ENCODE data around the gene WASL.

The WASL gene

DNA sequence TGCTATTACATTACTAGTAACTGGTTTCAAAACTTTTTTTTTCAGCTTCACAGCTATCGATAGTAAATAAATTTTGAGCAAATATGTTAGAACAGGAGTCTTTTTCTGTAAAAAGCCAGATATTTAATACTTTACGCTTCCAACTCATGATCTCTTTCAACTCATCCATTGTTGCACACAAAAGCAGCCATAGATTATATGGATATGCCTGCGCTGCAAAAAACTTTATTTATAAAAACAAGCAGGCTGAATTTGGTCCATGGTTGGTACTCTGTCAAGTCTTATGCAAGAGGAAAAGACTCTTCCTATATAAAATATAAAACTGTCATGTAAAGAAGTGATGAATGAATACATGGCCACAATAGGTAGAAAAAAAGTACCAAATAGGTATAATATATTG lies 31.1 kb downstream of the WASL start:
- H4K20me1 ChIP-seq (ENCODE audit: insufficient read depth, low read length), result no peaks in the 10 kb centered on the region
- no peaks in the 10 kb centered on the region for H3K9me2 ChIP-seq (ENCODE audit: low read depth, low read length)

GRCh38 chr7:123716877-123717276 lies 31.9 kb downstream of the WASL start:
- no peak for TF ChIP-seq EZH2 (IDR thresholded peaks at IDR 0.05; ENCODE audit: borderline replicate concordance, low read length)
- TF ChIP-seq, protein P1, sequence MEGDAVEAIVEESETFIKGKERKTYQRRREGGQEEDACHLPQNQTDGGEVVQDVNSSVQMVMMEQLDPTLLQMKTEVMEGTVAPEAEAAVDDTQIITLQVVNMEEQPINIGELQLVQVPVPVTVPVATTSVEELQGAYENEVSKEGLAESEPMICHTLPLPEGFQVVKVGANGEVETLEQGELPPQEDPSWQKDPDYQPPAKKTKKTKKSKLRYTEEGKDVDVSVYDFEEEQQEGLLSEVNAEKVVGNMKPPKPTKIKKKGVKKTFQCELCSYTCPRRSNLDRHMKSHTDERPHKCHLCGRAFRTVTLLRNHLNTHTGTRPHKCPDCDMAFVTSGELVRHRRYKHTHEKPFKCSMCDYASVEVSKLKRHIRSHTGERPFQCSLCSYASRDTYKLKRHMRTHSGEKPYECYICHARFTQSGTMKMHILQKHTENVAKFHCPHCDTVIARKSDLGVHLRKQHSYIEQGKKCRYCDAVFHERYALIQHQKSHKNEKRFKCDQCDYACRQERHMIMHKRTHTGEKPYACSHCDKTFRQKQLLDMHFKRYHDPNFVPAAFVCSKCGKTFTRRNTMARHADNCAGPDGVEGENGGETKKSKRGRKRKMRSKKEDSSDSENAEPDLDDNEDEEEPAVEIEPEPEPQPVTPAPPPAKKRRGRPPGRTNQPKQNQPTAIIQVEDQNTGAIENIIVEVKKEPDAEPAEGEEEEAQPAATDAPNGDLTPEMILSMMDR (IDR thresholded peaks at IDR 0.05; ENCODE audit: low read length), result peak; percentile 33; the same call in 1 of the 2 replicates
- Histone ChIP-seq H3K27ac (ENCODE audit: low read depth, low read length, poor library complexity, severe bottlenecking) (no peak overlapping the region), H2AFZ (ENCODE audit: low read length) (no peak overlapping the region), H3K4me1 (ENCODE audit: insufficient read depth, low read length, severe bottlenecking) (peaks cover 5% of the 10 kb centered on the region), H4K20me1 (ENCODE audit: insufficient read depth, low read length) (no peaks in the 10 kb centered on the region), H3K36me3 (ENCODE audit: insufficient read depth, low read length) (no peaks in the 10 kb centered on the region), H3F3A (ENCODE audit: insufficient read depth, low read length) (no peaks in the 10 kb centered on the region), H3K9me3 (ENCODE audit: low read length) (no peaks in the 10 kb centered on the region), H3K4me3 (ENCODE audit: low read depth, low read length, poor library complexity, severe bottlenecking) (no peak overlapping the region), H3K27me3 (ENCODE audit: insufficient read depth, low read length) (no peaks in the 10 kb centered on the region), H3K9ac (ENCODE audit: low read length) (no peak overlapping the region), H3K79me2 (ENCODE audit: insufficient read depth, low read length) (peaks cover 12% of the 10 kb centered on the region; the same call in 1 of the 2 replicates), H3K9me2 (ENCODE audit: low read depth, low read length) (no peaks in the 10 kb centered on the region), H3K4me2 (ENCODE audit: low read length) (no peak overlapping the region)

More for the DNA sequence above, 31.1 kb downstream of the WASL start:
- H3F3A ChIP-seq (ENCODE audit: insufficient read depth, low read length), result no peaks in the 10 kb centered on the region
- peaks cover 19% of the 10 kb centered on the region for H3K79me2 ChIP-seq (ENCODE audit: insufficient read depth, low read length)
- H3K4me3 ChIP-seq (ENCODE audit: low read depth, low read length, poor library complexity, severe bottlenecking), result no peak overlapping the region
- no peak overlapping the region for H2AFZ ChIP-seq (ENCODE audit: low read length)
- H3K4me2 ChIP-seq (ENCODE audit: low read length), result no peak overlapping the region
- TF ChIP-seq, protein P1 (IDR thresholded peaks at IDR 0.05; ENCODE audit: low read length), result no peak
- TF ChIP-seq EZH2 (IDR thresholded peaks at IDR 0.05; ENCODE audit: borderline replicate concordance, low read length), result no peak
- H3K36me3 ChIP-seq (ENCODE audit: insufficient read depth, low read length), result no peaks in the 10 kb centered on the region
- H3K9ac ChIP-seq (ENCODE audit: low read length), result no peak overlapping the region
- H3K4me1 ChIP-seq (ENCODE audit: insufficient read depth, low read length, severe bottlenecking), result peaks cover 5% of the 10 kb centered on the region
- no peaks in the 10 kb centered on the region for H3K9me3 ChIP-seq (ENCODE audit: low read length)
- H3K27ac ChIP-seq (ENCODE audit: low read depth, low read length, poor library complexity, severe bottlenecking), result no peak overlapping the region
- no peaks in the 10 kb centered on the region for H3K27me3 ChIP-seq (ENCODE audit: insufficient read depth, low read length)

DNA sequence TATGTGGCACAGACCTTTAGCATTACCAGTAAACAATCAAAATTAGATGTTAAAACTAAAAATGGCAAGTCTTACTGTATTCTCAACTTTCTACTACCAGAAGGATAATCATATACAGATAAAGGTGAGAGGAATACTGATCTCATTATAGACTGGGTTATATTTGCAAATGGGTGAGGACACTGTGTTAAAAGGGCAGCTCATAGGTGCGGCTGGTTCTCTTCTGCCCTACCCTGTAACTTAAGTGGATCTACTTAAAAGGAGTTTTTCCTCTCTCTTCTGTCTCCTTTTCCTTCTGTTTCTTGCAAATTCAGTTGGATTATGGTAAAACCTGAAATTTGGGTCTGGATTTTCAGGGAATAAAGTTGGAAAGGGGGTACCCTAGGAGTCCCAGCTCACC lies 33.0 kb downstream of the WASL start:
- TF ChIP-seq, protein P1 (IDR thresholded peaks at IDR 0.05; ENCODE audit: low read length), result no peak
- no peak for TF ChIP-seq EZH2 (IDR thresholded peaks at IDR 0.05; ENCODE audit: borderline replicate concordance, low read length)
- no peaks in the 10 kb centered on the region for H3K9me2 ChIP-seq (ENCODE audit: low read depth, low read length)
- H3K4me1 ChIP-seq (ENCODE audit: insufficient read depth, low read length, severe bottlenecking), result peaks cover 5% of the 10 kb centered on the region
- no peaks in the 10 kb centered on the region for H4K20me1 ChIP-seq (ENCODE audit: insufficient read depth, low read length)
- no peak overlapping the region for H3K4me3 ChIP-seq (ENCODE audit: low read depth, low read length, poor library complexity, severe bottlenecking)
- H3K79me2 ChIP-seq (ENCODE audit: insufficient read depth, low read length), result peaks cover 5% of the 10 kb centered on the region; the same call in 1 of the 2 replicates
- H3K27me3 ChIP-seq (ENCODE audit: insufficient read depth, low read length), result no peaks in the 10 kb centered on the region
- H3F3A ChIP-seq (ENCODE audit: insufficient read depth, low read length), result no peaks in the 10 kb centered on the region
- H3K4me2 ChIP-seq (ENCODE audit: low read length), result no peak overlapping the region
- H2AFZ ChIP-seq (ENCODE audit: low read length), result no peak overlapping the region
- no peaks in the 10 kb centered on the region for H3K9me3 ChIP-seq (ENCODE audit: low read length)
- no peaks in the 10 kb centered on the region for H3K36me3 ChIP-seq (ENCODE audit: insufficient read depth, low read length)
- H3K9ac ChIP-seq (ENCODE audit: low read length), result no peak overlapping the region
- no peak overlapping the region for H3K27ac ChIP-seq (ENCODE audit: low read depth, low read length, poor library complexity, severe bottlenecking)
